Ishikawa (cell line): ENCODE data around the gene CCL16.

Source experiments
- CEBPB ChIP-seq: IDR thresholded peaks from 2 replicates; pipeline ENCODE4 v1.6.1; 2012
- CREB1 ChIP-seq: IDR thresholded peaks from 2 replicates; pipeline ENCODE4 v1.6.1; 2012; ENCODE audit warnings: low read depth
- EGR1 ChIP-seq: IDR thresholded peaks from 2 replicates; pipeline ENCODE4 v1.6.1; 2012
- EP300 ChIP-seq: IDR thresholded peaks from 2 replicates; pipeline ENCODE4 v1.6.1; 2012; ENCODE audit warnings: borderline replicate concordance
- FOXM1 ChIP-seq: IDR thresholded peaks from 2 replicates; pipeline ENCODE4 v1.6.1; 2012; ENCODE audit warnings: low read depth, borderline replicate concordance
- MAX ChIP-seq: IDR thresholded peaks from 2 replicates; pipeline ENCODE4 v1.6.1; 2012
- NFIC ChIP-seq: IDR thresholded peaks from 2 replicates; pipeline ENCODE4 v1.6.1; 2012
- RAD21 ChIP-seq: IDR thresholded peaks from 2 replicates; pipeline ENCODE4 v1.6.1; 2012; ENCODE audit warnings: low read depth
- REST ChIP-seq: IDR thresholded peaks from 2 replicates; pipeline ENCODE4 v1.6.1; 2012; ENCODE audit warnings: low read depth, mild to moderate bottlenecking
- TAF1 ChIP-seq: IDR thresholded peaks from 2 replicates; pipeline ENCODE4 v1.6.1; 2012; ENCODE audit warnings: low read depth, mild to moderate bottlenecking
- TCF12 ChIP-seq: IDR thresholded peaks from 2 replicates; pipeline ENCODE4 v1.6.1; 2012; ENCODE audit warnings: low read depth
- TEAD4 ChIP-seq: IDR thresholded peaks from 2 replicates; pipeline ENCODE4 v1.6.1; 2012
- USF1 ChIP-seq: IDR thresholded peaks from 2 replicates; pipeline ENCODE4 v1.6.1; 2012
- YY1 ChIP-seq: IDR thresholded peaks from 2 replicates; pipeline ENCODE4 v1.6.1; 2012; ENCODE audit warnings: low read depth
- ZBTB7A ChIP-seq: IDR thresholded peaks from 2 replicates; pipeline ENCODE4 v1.6.1; 2012; ENCODE audit warnings: low read depth

The CCL16 gene

GRCh38 chr17:36000732-36001109, 19.4 kb upstream of the CCL16 start:
- TF ChIP-seq USF1 (no peak), CREB1 (no peak), YY1 (no peak), TEAD4 (no peak), EGR1 (no peak), CEBPB (no peak), REST (no peak), NFIC (no peak), MAX (no peak), FOXM1 (no peak), EP300 (no peak), TCF12 (no peak), RAD21 (no peak), ZBTB7A (no peak)

GRCh38 chr17:35998756-35999155, 17.5 kb upstream of the CCL16 start:
- TF ChIP-seq RAD21: no peak
- TF ChIP-seq NFIC: no peak
- no peak for TF ChIP-seq ZBTB7A
- no peak for TF ChIP-seq TEAD4
- TF ChIP-seq YY1: no peak
- TF ChIP-seq FOXM1: no peak
- no peak for TF ChIP-seq EGR1
- no peak for TF ChIP-seq CREB1
- TF ChIP-seq TCF12: no peak
- TF ChIP-seq CEBPB: no peak
- TF ChIP-seq MAX: no peak
- TF ChIP-seq TAF1: no peak
- TF ChIP-seq EP300: no peak
- no peak for TF ChIP-seq REST
- TF ChIP-seq USF1: no peak

- TF ChIP-seq TCF12 (no peak), YY1 (no peak), USF1 (no peak), EGR1 (no peak), NFIC (no peak), TAF1 (no peak), CEBPB (no peak), FOXM1 (no peak), ZBTB7A (no peak), TEAD4 (no peak), RAD21 (no peak), MAX (no peak), EP300 (no peak), REST (no peak), CREB1 (no peak)
Measured at GRCh38 chr17:35998018-35998545, 16.8 kb upstream of the CCL16 start.

GRCh38 chr17:35991075-35991474, 9.8 kb upstream of the CCL16 start:
- no peak for TF ChIP-seq RAD21
- TF ChIP-seq FOXM1: no peak
- no peak for TF ChIP-seq YY1
- no peak for TF ChIP-seq TAF1
